ENCODE results near the gene CAV1. TPM values are rescaled to one million over a fixed set of nuclear protein-coding genes. Genes with fewer than 3 reads are reported as not detected.

CAV1 gene
- total and polyA plus RNA-seq, 2 experiments from 2014 or later = 16.0 to 21.1 TPM

DNA sequence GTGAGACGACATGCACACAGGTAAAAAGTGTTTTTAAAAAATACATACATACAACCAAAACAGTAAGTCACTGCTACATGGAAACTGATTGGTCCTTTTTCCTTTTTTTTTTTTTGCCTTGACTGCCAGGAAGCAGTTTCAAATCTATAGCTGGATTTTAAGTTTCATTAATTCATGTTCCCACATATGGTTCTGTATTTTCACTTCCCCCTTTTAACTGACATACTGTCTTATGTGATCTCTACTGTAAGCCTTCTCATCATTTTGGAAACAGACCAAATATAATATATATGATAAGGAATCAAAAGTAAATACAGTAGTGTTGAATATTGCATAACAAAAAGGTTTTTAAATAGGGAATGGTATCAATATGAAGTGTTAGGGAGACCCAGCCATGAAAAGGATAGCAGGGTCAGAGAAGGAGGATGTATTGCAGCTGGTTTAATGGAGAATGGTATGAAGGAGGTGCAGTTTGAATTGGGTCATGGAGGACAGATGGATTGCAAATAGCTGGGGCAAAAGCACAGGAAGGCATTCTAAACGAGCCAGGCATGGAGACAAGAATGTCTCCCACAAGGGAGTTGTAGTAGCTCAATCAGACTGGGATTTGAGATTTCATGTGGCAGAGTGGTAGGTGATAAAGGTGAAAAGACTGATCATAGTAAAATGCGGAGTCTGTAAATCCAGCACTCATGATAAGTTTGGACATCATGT lies 5.4 kb downstream of the CAV1 start (continued):
- TF ChIP-seq, protein P1, sequence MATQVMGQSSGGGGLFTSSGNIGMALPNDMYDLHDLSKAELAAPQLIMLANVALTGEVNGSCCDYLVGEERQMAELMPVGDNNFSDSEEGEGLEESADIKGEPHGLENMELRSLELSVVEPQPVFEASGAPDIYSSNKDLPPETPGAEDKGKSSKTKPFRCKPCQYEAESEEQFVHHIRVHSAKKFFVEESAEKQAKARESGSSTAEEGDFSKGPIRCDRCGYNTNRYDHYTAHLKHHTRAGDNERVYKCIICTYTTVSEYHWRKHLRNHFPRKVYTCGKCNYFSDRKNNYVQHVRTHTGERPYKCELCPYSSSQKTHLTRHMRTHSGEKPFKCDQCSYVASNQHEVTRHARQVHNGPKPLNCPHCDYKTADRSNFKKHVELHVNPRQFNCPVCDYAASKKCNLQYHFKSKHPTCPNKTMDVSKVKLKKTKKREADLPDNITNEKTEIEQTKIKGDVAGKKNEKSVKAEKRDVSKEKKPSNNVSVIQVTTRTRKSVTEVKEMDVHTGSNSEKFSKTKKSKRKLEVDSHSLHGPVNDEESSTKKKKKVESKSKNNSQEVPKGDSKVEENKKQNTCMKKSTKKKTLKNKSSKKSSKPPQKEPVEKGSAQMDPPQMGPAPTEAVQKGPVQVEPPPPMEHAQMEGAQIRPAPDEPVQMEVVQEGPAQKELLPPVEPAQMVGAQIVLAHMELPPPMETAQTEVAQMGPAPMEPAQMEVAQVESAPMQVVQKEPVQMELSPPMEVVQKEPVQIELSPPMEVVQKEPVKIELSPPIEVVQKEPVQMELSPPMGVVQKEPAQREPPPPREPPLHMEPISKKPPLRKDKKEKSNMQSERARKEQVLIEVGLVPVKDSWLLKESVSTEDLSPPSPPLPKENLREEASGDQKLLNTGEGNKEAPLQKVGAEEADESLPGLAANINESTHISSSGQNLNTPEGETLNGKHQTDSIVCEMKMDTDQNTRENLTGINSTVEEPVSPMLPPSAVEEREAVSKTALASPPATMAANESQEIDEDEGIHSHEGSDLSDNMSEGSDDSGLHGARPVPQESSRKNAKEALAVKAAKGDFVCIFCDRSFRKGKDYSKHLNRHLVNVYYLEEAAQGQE (IDR thresholded peaks at IDR 0.05; ENCODE audit: unreplicated experiment) = no peak
- no peak for TF ChIP-seq STAT1 (IDR thresholded peaks at IDR 0.05; ENCODE audit: unreplicated experiment)
- TF ChIP-seq, protein P2, sequence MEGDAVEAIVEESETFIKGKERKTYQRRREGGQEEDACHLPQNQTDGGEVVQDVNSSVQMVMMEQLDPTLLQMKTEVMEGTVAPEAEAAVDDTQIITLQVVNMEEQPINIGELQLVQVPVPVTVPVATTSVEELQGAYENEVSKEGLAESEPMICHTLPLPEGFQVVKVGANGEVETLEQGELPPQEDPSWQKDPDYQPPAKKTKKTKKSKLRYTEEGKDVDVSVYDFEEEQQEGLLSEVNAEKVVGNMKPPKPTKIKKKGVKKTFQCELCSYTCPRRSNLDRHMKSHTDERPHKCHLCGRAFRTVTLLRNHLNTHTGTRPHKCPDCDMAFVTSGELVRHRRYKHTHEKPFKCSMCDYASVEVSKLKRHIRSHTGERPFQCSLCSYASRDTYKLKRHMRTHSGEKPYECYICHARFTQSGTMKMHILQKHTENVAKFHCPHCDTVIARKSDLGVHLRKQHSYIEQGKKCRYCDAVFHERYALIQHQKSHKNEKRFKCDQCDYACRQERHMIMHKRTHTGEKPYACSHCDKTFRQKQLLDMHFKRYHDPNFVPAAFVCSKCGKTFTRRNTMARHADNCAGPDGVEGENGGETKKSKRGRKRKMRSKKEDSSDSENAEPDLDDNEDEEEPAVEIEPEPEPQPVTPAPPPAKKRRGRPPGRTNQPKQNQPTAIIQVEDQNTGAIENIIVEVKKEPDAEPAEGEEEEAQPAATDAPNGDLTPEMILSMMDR (conservative IDR thresholded peaks at IDR 0.05; ENCODE audit: low read depth in 2 of 2) = no peak
- TF ChIP-seq CREB1 (CRISPR knock-in tag; IDR thresholded peaks at IDR 0.05; ENCODE audit: low read depth) = no peak
- TF ChIP-seq NANOG (IDR thresholded peaks at IDR 0.05; ENCODE audit: borderline replicate concordance) = no peak

DNA sequence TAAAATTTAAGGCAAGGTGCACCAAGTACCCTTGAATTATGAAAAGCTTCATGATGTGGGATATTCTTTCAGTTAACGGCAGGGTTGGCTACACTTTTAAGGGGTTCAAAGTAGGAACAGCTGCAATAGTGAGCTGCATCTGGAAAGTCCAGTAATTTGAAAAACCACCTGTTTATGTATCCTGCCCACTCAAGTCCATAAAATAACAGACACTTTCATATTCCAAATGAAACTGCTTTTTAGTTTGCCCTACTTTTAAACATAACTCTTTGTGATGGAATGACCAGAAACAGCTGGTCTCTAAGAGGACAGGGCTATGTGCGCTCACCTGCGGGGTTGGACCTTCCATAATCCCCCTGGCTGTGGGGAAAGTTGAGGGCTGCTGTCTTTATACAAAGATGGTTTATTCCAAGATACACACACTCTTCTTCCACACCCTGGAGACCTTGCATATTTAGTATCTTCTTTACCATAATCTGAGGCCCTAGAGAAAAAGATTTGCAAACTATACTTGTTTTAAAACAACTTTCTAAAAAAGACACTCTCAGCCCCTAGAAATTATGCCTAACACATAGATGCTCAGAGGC lies 7.4 kb downstream of the CAV1 start:
- Histone ChIP-seq H2AFZ (no peak overlapping the region), H3K4me3 (no peak overlapping the region), H3K4me2 (no peak overlapping the region), H3K4me1 (ENCODE audit: insufficient read depth) (peaks cover 13% of the 10 kb centered on the region), H3K27me3 (ENCODE audit: insufficient read depth) (peaks cover 8% of the 10 kb centered on the region), H3F3A (replicated peaks; ENCODE audit: low read depth) (no peaks in the 10 kb centered on the region), H3K36me3 (ENCODE audit: insufficient read depth) (no peaks in the 10 kb centered on the region), H3K79me2 (replicated peaks; ENCODE audit: insufficient read depth) (no peaks in the 10 kb centered on the region), H3K9me2 (ENCODE audit: insufficient read depth) (no peaks in the 10 kb centered on the region), H3K27ac (ENCODE audit: low read depth) (no peak overlapping the region), H4K20me1 (replicated peaks; ENCODE audit: insufficient read depth) (no peaks in the 10 kb centered on the region)
- Mint-ChIP-seq H3K4me3 (no peak overlapping the region), H3K36me3 (ENCODE audit: low read depth) (no peaks in the 10 kb centered on the region), H3K9me3 (no peaks in the 10 kb centered on the region), H3K27ac (no peak overlapping the region), H3K27me3 (ENCODE audit: insufficient read depth, low read depth, poor library complexity) (peaks cover 9% of the 10 kb centered on the region), H3K4me1 (peaks cover 13% of the 10 kb centered on the region; the same call in 2 of the 3 replicates)
- DNase-seq (ENCODE audit: low spot score) (no peak), ATAC-seq (no peak)
- TF ChIP-seq ZNF114 (CRISPR knock-in tag; IDR thresholded peaks at IDR 0.05) (no peak), ZNF331 (CRISPR knock-in tag; IDR thresholded peaks at IDR 0.05; ENCODE audit: low read depth) (no peak)
